Ecto neural progenitor cell (in vitro differentiated cells): ENCODE results near the gene RASA4B.
"Not testable (repeated sequence)": the region's sequence is repeated elsewhere in the genome, so short reads cannot be mapped to it uniquely, and the experiment has no call there.

ENCODE experiments used
- DNase-seq: peaks from one replicate; pipeline ENCODE4 v3.0.0-alpha.2; 2018; ENCODE audit warnings: low spot score

Gene RASA4B

DNA sequence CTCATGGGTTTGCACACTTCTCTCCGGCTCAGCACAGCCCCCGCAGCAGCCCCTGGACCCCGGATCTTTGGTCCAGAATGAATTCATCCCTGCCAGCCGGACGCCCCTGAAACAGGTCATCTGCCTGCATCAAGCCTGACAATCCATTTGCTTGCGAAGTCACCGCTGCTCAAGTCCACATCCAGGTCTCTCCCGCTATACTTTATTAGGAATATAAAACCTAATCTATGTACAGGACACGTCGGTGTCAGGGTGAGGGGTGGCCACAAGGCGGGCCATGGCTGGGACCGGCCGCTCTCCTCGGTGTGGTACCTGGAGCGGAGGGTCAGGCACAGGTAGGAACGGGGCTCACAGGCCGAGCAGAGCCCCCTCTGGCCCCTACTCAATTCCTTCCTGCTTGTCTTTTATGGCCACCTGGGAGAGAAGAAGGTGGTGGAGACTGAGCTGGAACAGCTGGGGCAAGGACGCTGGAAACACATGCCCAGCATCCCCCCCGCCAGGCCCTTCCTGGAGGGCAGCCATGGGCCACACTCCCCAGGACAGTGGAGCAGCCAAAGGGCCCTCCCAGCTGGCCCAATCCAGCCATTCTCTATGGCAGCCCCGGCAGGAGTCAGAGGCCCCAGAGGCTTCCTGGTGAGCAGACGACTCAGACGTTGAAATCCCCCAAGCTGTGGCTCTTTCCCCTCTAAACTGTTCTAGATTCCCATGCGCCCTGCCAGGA lies 44.1 kb downstream of the RASA4B start:
- no peak for DNase-seq

DNA sequence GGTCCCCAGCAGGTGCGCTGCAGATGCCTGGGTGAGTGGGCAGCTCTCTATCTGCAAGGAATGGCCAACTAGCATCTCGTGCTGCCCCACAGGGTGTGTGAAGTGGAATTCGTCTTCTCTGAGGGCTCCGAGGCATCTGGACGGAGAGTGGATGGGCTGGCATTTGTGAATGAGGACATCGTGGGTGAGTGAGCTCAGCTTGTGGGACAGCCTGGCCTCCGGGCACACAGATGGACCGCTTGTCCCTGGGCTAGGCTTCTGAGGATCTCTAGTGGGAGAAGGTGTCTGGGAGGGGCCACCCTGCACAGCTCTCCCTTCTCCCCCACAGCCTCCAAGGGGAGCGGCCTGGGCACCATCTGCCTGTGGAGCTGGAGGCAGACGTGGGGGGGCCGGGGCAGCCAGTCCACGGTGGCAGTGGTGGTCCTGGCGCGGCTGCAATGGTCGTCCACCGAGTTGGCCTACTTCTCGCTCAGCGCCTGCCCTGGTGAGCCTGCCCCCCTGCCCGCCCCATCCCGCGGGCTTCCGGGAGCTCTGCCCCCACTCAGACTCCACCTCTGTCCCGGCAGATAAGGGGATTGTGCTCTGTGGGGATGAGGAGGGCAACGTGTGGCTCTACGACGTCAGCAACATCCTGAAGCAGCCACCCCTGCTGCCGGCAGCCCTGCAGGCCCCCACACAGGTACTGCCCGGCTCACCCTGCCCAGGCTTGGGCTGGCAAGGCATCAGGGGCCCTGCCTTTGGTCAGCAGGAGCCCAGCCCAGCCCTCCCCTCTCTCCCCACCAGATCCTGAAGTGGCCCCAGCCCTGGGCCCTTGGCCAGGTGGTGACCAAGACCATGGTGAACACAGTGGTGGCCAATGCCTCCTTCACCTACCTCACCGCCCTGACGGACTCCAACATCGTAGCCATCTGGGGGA lies 45.2 kb downstream of the RASA4B start:
- DNase-seq: no peak

DNA sequence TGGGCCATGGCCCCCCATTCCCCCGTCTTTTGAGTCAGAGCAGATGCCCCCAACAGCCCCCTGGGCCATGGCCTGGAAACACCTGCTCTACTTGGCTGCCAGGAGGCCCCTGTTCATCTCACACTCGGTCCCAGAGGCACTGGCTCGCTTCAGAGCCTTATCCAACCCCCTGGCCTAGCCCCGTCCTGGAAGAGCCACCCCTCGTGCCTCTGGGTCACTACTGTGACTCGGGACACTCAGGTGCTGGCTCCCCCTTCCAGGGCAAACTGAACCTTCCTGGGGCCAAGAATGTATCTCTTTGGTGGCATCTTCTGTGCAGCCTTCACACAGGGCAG lies 45.8 kb downstream of the RASA4B start:
- no peak for DNase-seq

DNA sequence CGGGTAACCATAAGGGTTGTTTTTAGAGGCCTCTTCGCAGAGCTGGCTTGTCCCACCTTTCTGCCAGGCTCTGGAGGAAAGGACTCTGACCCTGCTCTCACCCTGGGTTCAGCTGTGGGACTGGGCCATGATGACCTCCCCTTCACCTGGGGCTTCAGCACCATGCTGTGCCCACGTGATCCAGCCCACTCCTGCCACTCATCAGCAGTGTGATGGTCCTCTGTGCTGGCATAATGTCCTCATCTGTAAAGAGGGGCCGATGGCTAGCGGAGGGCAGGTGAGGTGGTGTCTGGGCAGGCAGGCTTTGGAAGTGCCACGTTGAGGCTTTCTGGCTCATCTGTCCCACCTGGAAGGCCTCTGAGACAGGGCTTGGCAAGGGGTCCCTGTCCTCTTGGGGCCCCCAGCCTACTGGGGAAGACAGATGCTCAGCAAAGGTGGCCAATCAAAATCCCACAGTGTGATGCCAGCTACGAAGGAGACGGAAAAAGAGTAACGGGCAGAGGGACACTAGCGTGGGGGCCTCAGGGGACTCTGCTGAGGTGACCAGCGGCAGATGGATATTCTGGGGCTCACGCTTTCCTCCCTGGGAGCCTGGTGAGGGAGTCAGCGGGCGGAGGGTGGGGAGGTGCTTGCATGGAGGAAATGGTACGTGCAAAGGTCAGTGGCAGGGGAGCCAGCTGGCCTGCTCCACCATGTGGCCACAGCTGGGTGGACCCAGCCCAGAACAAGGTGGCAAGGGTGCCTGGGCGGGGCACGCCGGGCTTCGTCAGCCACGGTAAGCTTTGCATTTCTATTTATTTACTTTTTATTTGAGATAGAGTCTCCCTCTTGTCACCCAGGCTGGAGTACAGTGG lies 47.4 kb downstream of the RASA4B start:
- no peak for DNase-seq

- no peak for DNase-seq
Measured at GRCh38 chr7:102469351-102469971, 48.1 kb downstream of the RASA4B start.

DNA sequence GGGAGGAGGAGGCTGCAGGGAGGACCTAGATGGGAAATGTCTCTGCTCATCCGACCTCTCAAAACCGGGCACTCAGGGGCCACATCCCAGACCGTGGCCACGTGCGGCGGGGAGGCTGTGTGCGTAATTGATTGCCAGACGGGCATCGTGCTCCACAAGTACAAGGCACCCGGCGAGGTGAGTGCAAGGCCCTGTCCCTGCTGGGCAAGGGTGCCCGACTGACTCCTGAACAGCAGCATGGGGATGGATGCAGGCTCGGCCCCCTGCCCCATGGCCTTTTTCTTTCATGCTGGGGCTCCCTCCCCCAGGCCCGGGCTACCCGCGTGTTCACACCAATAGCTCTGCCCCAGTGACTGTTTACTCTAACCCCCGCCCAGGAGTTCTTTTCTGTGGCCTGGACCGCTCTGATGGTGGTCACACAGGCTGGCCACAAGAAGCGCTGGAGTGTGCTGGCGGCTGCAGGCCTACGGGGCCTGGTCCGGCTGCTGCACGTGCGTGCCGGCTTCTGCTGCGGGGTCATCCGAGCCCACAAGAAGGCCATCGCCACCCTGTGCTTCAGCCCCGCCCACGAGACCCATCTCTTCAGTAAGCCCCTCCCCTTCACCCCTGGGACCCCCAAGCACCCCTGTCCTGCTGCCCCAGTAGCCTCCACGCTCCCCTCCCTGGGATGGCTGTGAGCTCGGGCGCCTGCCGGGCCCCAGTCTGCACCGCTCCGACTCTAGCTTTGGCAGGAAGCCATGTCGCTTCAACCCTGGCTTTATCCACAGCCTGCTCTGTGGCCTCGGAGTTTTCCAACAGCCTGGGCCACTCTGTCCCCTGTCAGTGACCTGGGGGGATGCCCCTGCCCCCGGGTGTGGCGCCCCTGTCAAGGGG lies 48.9 kb downstream of the RASA4B start:
- no peak for DNase-seq

DNA sequence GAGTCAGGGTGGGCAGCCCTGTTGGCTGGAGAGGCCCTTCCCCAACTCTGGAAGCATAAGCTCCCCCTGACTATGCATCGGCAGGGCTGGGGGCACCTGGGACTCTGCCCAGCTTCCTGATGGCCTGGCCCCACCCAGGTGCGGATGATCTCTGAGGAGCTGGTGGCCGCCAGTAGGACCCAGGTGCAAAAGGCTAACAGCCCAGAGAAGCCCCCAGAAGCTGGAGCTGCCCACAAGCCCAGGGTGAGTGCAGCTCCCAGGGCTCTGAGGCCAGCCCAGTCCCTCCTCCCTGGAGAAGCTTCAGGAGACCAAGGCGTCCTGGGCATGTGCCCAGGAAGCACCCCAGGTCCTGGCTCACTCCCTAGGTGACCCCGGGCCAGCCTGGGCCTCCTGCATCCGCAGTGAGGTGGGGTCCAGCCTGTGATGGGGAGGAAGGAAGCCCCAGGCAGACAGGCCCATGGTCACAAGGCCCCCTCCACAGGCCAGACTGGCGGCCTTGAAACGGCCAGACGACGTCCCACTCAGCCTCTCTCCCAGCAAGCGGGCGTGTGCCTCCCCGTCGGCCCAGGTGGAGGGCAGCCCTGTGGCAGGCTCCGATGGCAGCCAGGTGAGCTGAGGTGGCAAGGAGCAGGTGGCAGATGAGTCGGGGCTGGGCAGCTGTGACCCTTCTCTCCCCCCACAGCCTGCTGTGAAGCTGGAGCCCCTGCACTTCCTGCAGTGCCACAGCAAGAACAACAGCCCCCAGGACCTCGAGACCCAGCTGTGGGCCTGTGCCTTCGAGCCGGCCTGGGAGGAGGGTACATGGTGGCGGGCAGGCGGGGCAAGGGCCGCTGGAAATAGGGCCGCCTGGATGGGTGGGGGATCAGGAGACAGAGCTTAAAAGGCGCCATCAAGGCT lies 49.7 kb downstream of the RASA4B start:
- DNase-seq: no peak

- no peak for DNase-seq
Measured at GRCh38 chr7:102466097-102466496, 51.5 kb downstream of the RASA4B start.

- DNase-seq: peak; percentile 95
Measured at GRCh38 chr7:102464577-102465280, 52.8 kb downstream of the RASA4B start, which contains the start of the genes ALKBH4 and LRWD1. Gene ALKBH4, minus strand, starts transcription at chr7:102464863. Its CDS starts 27 bp downstream, at chr7:102464836. Gene LRWD1, plus strand, starts transcription at chr7:102464984. Its CDS starts 97 bp downstream, at chr7:102465081.

GRCh38 chr7:102463841-102464576 lies 53.6 kb downstream of the RASA4B start:
- no peak for DNase-seq

GRCh38 chr7:102460467-102460866 lies 57.1 kb downstream of the RASA4B start:
- no peak for DNase-seq

DNA sequence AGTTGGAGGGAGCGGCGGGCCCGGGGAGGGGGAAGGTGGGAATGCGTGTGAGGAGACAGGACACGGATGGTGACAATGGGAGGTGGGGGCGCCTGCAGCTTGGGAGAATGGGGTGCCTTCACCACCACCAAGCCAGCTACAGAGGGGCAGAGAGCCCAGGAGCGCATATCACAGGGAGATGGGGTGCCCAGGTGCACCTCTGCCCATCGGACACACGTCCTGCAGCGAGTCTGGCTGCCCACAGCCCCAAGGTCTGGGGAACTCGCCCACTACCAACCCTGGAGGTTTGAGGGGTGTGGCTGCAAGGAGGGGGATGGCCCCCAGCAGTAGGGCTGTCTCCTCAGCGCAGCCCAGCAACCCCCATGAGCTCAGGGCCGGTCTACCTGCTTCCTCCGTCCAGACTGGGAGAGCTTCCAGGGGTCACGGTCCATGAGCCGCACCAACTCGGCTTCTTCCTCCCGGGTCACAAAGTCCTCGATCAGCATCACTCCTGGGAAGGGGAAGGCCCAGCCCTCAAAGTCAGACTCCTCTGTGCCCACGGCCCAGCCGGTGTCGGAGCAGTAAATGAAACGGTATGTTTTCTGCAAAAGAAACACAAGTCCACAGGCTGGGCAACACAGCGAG lies 58.2 kb downstream of the RASA4B start:
- no peak for DNase-seq

DNA sequence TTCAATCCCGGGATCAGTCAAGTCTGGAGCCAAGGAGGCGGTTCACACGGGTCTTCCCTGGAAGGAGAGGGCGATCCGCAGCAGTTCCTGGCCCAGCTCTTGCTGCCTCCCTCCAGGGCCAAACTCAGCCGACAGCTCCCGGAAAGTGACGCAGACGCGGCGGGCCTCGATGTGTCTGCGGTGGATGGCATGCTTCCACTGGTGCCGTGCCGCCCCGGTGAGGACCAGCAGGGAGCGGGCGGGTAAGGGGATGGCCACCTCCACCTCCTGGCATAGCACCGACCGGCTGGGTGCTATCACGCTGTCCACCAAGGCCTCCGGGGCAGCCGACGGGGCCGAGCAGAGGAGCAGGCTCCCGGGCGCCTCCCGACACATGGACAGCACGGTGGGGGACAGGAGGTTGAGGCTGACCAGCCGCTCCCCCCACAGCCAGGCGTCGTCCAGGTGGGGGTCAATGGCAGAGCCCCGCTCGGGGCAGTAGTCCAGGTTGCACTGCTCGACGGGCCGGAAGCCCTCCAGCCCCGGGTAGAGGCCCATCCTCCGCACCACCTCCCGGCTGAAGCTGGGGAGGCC lies 60.1 kb downstream of the RASA4B start:
- DNase-seq: no peak

- no peak for DNase-seq
Measured at GRCh38 chr7:102456327-102456726, 61.2 kb downstream of the RASA4B start.

DNA sequence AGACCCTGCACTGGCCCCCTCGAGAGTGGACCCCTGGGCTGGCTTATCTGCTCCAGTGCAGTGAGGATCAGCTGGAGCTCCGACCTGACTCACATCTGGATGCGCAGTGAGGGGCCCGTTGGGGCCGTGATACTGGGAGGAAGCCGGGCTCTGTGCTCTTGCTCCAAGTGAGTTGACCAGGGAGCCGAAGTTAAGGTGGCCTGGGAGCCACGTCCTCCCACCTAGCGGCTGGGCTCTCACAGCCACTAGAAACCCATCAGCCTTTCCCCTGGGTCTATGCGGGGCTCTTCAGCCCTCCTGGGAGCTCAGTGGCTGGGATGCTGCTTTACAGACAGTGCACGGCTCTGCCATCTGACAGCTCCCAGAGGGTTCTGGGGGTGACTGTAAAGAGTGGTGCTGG lies 62.0 kb downstream of the RASA4B start:
- no peak for DNase-seq

GRCh38 chr7:102454932-102455331 lies 62.6 kb downstream of the RASA4B start:
- DNase-seq: not testable (repeated sequence)

GRCh38 chr7:102454468-102454867 lies 63.1 kb downstream of the RASA4B start:
- DNase-seq: no peak

DNA sequence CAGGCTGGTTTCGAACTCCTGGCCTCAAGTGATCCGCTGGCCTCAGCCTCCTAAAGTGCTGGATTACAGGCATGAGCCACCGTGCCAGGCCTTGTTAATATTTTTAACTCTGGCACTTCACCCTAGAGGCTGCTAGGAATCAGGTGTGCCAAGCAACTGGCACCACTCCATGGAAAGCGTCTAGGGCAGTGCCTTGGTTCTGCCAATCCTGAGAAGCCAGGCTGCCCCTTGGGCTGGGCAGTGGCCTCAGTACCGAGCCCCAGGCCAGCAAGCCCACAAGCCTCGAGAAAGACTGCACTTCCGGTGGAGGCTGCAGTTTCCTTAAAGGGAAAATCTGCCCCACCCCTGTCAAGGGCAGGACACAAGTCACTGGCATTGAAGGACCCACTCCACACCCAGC lies 64.3 kb downstream of the RASA4B start:
- DNase-seq: no peak
